DMS153 treated with DMSO at 0.1 percent for 48 hours (cell line): ENCODE data around the gene DNAJC30.
"Not testable (repeated sequence)": the region's sequence is repeated elsewhere in the genome, so short reads cannot be mapped to it uniquely, and the experiment has no call there.

Experiments used
- DNase-seq: peaks from one replicate; lab custom pipeline; 2025; ENCODE audit not compliant: unreplicated experiment; lab: John Stamatoyannopoulos, UW

Gene DNAJC30

DNA sequence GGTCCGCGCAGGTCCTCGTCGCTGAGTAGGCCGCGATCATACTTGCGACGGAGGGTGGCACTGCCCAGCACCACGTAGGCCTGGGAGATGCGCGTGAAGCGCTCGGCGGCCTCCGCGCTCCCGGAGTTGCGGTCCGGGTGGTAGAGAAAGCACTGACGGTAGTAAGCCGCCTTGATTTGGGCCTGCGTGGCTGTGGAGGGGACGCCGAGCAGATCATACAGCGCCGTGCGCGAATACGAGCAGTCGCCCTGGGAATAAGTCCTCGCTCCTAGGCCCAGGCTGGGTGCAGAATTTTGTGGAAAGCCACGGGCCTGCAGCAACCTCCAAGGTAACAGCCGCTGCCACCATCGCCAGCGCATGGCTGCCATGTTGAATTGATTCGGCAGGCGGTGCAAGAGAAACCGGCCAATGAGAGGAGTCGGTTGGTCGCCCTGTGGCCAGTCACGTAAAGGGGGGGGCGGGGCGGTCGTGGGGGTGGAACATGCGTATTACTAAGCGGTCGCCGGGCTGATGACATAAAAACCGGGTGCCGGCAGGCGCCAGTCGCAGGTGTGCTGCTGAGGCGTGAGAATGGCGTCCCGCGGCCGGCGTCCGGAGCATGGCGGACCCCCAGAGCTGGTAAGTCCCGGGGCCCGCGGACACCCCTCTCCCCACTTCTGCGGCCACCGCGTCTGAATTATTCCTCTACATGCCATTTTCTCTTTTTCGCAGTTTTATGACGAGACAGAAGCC, at the start of gene DNAJC30, which contains the start of gene BUD23:
Gene DNAJC30 (minus strand): TSS at position 398 of the 732 bp plus-strand sequence. CDS start 30 bp downstream, at position 368.
Gene BUD23 (plus strand): TSS at position 542 of the 732 bp plus-strand sequence. CDS start 29 bp downstream, at position 571.
- peak; percentile 77 for DNase-seq

DNA sequence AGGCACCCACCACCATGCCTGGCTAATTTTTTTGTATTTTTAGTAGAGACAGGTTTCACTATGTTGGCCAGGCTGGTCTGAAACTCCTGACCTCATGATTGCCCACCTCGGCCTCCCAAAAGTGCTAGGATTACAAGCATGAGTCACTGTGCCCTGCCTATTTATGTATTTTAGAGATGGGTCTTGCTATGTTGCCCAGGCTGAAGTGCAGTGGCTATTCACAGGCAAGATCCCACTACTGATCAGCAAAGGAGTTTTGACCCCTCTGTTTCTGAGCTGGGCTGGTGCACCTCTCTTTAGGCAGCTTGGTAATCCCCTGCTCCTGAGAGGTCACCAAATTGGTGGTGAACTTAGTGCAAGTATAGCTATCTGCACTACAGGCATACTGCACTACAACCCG, 49.1 kb upstream of the DNAJC30 start:
- no peak for DNase-seq

DNA sequence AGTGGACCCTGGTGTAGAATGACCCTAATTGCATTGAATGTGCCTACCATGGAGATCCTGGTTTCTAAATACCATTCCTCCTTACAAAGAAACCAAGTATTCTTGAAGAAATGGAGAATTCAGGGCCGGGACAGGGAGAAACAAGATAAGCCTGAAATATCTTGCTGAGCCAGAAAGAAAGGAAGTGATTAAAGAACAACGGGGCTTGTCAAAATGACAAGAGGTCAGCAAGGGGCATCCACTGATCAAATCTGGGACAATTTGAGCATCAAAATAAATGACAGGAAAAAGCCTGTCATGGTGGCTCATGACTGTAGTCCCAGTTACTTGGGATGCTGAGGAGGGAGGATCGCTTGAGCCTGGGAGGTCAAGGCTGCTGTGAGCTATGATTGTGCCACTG, 47.2 kb upstream of the DNAJC30 start:
- no peak for DNase-seq

DNA sequence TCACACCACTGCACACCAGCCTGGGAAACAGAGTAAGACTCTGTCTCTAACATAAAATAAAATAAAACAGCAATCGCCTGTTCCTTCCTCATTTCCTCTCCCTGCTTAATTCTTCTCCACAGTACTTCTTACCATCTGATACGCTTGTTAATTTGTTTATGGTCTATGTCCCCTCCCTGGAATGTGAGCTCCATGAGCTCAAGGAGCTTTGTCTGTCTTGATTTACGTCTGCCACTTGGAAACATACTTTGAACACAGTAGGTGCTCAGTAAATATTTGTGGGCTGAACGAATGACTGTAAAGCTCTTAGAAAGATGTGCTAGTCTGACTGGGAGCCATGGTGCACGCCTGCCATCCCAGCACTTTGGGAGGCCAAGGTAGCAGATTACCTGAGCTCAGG, 45.3 kb upstream of the DNAJC30 start:
- no peak for DNase-seq

DNA sequence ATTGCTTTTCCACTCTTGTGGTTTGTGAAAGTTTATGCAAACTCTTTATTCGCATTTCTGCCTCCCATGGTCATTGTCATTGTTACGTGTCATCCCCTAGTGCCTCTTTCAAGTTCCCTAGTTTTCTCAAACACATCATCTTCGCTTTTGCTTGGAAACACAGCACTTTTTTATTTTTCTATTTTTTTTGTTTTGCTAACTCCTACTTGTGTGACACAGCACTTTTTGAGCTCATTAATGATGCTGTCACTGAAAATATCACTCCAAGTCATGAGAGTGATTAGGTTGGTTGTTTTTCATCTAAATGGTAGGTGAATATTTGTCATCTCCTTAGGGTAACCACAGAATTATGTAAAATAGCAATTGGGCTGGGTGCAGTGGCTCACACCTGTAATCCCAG, 44.7 kb upstream of the DNAJC30 start:
- no peak for DNase-seq

DNA sequence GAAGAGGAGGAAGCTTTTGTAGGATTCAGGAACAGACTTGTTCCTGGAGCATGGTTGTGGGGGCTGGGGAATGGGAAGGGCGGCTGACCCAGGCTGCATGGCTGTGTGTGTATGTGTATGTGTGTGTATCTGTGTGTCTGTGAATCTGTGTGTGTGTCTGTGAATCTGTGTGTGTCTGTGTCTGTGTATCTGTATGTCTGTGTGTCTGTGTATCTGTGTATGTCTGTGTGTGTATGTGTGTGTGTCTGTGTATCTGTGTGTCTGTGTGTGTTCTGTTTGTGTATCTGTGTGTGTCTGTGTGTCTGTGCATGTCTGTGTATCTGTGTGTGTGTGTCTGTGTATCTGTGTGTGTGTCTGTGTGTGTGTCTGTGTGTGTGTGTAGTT, 42.8 kb upstream of the DNAJC30 start:
- DNase-seq: no peak

DNA sequence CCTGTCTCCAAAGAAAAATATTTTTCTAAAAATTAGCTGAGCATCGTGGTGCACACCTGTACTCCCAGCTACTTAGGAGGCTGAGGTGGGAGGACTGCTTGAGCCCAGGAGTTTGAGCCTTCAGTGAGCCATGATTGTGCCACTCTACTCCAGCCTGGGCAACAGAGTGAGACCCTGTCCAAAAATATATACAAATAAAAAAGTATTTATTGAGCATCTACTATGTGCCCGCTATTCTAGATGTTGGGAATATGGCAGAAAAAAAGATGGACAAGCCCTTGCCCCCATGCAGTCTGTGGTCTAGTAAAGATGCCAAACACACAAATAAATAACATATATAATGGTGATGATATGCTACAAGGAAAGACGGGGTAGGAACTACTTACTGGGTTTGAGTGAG, 40.6 kb upstream of the DNAJC30 start:
- no peak for DNase-seq

DNA sequence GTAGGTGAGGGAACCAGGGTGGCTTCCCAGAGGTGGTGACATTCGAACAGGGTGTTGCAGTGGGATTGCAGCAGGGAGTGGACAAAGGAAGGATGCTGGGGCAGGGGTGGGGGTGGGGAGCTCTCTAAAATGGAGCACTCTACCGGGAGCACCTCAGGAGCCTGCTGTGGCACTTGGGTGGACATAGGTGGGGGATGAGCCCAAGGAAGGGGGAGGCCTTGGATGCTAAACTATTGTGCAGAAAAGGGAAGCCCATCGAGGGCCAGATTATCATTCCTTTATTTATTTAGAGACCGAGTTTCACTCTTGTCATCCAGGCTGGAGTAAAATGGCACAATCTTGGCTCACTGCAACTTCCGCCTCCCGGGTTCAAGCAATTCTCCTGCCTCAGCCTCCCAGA, 39.5 kb upstream of the DNAJC30 start:
- no peak for DNase-seq

DNA sequence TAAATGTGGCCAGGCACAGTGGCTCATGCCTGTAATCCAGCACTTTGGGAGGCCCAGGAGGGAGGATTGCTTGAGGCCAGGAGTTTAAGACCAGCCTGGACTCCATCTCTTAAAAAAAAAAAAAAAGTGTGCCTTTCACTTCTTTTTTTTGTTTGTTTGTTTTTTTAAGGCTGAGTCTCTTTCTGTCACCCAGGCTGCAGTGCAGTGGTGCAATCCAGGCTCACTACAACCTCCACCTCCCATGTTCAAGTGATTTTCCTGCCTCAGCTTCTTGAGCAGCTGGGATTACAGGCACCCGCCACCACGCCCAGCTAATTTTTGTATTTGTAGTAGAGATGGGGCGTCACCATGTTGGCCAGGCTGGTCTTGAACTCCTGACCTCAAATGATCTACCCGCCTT, 38.9 kb upstream of the DNAJC30 start:
- DNase-seq: not testable (repeated sequence)

DNA sequence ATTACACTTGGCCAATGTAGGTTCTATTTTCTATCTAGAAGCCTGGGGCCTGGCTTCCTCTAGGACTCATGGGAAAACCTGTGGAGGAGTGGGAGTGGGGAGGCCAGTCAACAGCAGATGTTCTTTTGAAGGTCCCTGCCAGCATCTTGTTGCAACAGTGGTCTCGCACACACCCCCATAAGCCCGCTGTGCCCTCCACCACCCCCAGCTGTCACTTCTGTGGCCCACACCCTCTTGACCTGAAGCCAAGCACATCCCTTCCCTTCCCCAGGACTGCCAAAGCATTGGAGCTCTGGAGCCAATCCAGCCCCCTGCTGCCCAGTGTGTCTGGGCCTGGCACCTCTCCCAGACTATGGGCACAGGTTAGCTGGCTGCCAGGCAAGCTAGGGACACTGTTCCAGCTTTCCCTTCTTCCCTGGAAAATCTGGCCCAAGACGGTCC, 38.1 kb upstream of the DNAJC30 start:
- DNase-seq: no peak

DNA sequence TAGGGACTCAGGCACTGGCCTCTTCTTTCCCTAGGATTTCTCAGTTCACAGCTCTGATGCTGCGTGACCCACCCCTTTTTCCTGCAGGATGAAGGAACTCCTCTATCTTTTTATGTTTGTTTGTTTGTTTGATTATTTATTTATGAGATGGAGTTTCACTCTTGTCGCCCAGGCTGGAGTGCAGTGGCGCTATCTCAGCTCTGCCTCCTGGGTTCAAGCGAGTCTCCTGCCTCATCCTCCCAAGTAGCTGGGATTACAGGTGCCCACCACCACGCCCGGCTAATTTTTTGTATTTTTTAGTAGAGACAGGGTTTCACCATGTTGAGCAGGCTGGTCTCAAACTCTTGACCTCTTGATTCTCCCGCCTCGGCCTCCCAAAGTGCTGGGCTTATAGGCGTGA, 37.2 kb upstream of the DNAJC30 start:
- not testable (repeated sequence) for DNase-seq

DNA sequence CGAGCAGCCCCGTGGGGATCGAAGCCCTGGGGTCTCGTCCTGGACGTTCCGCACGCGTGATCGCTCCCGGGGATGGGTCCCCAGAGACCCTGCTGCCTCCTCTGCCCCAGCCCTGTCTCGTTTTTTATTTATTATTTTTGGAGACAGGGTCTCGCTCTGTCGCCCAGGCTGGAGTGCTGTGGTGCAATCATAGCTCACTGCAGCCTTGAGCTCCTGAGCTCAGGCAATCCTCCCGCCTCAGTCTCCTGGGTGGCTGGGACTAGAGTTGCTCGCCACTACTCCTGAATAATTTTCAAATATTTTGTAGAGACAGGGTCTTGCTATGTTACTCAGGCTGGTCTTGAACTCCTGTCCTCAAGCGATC, 36.5 kb upstream of the DNAJC30 start:
- no peak for DNase-seq

DNA sequence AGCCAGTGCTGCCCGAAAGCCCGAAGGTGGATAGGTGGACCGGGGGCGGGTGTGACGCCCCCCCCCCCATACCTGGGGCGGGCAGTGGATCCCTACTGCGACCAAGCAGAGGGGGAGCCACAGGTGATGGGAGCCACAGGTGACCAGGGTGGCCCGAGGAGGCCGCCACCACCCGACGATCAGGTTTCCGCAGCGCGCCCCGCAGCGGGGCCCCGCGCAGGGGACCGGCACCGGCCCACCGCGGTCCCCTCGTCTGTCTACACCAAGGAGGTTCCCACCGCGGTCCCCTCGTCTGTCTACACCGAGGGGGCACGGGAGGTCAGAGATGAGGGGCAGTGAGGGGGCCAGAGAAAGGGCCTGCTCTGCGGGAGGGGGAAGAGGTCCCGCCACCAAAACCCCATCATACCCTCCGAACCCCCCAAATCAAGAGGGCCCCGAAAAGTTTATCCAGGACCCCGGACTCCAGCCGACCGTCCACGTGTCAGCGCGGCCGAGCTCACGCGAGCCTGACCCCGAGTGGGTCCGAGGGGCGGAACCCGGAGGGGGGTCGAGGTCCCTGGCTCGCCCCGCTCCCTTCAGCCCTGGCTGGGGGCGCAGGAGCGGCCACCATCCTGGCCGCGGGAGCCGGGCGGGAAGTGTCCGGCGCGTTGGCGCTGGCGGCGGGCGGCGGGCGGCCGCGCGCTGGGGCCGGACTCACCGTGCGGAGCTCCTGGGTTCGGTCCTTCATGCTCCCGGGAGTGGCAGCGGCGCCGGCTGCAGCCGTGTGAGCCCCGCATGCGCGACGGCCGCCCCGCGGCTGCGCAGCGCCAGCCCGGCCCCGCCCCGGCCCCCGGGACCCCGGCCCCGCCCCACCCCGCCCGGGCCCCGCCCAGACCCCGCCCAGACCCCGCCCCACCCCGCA, 35.9 kb upstream of the DNAJC30 start, which contains the start of gene STX1A:
Gene STX1A (minus strand): TSS at position 765 of the 901 bp plus-strand sequence. CDS start 38 bp downstream, at position 727.
- DNase-seq: no peak

DNA sequence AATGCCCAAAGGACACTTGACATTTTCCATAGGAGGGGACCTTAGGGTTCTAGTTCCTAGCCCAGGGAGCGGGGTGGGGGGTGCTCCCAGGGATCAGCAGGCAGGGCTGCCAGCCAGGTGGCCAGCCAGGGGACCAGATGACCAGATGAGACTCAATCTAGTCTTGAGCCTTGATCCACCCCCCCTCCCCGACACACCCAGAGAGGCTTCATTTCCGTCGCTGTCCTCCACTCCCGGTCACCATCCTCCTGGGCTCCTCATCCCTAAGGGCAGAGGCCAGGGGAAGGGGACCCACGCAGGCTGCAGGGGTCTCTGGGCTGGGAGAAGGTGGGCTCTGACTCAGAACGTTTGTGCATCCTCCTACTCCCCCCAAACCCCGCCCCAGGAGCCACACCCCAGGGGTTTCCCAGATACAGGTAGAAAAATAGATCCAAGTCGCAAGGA, 35.2 kb upstream of the DNAJC30 start:
- no peak for DNase-seq

DNA sequence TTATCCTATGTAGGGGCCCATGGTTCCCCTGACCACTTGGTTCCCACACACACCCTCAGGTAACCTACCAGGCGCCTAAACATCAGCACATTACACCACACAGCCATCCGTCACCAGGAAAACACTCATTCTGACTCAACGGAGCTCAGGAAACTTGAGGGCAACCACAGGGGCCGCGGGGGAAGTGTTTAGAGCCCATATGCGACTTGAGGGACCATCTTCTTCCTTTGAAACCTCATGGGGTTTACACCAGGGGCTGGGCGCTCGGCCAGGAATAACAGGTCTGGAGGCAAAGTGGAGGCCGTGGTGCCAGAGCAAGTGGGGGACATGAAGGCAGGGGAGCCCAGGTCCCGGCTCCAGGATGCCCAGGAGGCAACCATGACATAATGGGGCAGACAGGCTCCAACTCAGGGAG, 34.7 kb upstream of the DNAJC30 start:
- no peak for DNase-seq

DNA sequence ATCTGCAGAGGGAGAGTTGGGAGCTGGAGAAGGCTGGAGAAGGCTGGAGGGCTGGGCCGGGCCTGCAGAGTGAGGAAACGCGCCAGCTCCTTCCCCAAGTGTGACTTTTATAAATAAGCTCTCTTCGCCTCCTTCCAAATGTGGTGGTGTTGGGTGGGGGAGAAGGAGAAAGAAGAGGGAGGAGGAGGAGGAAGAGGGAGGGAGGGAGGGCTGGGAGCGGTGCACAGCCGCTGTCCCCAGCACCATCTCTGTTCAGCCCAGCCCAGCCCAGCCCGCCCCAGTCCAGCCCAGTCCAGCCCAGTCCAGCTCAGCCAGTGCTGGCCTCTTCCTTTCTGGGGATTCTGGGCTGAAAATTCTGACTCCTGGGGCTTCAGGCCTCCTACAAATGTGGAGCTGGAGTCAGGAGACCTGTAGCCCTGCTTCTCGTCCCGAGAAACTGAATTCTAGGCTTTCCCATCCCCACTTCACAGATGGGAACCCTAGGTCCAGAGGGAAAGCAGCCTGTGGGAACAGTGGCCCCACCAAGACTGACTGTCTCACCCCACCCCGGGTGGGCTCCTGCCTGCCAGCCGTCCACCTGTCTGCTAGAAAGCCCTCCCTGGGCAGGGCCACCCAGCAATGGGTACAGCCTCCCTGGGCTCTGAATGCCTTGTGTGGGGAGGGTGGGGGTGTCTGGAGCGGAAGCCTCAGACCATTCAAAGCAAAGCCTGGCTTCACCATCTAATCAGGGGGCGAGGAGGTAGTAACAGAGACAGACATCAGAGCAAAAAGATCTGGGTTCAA, 34.0 kb upstream of the DNAJC30 start:
- DNase-seq: no peak

DNA sequence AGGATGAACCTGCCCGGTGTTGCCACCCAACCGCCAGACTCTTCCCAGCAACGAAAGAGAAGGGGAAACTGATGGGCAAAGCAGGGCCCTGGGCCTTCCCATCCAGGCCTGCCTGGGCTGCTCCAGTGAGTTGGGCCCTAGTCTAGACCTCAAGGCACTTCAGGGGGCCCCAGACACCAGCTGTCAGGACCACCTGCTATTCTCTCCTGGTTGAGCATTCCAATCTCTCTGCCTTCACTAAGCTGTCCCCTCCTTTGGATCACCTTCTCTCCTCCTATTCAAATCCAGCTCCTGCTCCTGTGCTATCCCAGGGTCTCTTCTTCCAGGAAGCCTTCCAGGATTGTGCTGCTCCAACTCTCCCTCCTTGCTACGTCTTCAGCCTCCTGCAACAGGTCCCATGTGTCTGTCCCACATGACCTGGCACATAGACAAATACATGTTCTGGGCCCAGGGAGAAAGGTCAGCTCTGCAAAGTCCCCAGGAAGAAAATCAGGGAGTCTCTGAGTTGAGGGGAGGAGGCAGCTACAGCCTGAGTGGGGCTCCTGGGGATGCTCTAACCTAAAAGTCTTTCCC, 33.2 kb upstream of the DNAJC30 start:
- DNase-seq: no peak

DNA sequence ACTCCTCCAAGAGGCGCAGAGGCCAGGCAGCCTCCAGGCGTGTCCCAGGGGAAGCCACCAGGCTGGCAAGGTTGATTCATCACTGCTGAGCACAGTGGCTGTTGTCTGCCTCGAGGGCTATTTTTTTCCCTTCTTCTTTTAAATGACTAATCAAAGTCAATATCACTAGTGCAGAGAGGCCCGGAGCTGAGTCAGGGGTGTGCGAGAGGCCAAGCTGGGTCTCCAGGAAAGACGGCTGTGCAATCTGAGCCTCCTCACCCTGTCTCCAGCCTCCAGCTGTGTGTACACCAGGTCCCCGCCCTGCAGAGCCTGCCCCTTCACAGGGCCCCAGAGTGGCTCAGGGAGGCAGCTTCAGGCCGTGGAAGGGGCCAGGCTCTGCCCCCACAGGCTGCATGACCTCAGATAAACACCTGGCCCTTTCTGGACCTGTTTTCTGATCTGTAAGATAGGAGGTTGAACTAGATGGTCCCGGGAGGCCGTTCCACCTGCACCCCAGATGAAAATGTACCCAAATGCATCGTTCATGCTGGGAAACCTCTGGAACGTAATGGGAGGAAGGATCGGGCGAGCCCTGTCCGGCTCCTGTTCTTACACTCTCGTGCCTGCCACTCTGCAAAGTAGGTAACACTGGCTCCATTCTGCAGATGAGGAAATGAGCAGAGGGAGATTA, 32.5 kb upstream of the DNAJC30 start:
- peak; percentile 69 for DNase-seq

DNA sequence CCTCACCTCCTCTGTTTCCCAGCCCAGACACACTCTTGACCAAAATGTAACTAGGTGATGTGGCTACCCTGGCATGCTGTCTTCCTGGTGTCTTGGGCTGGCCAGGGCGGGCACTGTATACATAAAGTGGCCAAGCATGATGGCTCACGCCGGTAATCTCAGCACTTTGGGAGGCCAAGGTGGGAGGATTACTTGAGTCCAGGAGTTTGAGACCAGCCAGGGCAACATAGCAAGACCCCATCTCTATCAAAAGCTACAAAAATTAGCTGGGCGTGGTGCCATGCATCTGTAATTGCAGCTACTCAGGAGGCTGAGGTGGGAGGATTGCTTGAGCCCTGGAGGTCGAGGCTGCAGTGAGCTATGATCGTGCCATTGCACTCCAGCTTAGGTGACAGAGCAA, 30.1 kb upstream of the DNAJC30 start:
- not testable (repeated sequence) for DNase-seq

DNA sequence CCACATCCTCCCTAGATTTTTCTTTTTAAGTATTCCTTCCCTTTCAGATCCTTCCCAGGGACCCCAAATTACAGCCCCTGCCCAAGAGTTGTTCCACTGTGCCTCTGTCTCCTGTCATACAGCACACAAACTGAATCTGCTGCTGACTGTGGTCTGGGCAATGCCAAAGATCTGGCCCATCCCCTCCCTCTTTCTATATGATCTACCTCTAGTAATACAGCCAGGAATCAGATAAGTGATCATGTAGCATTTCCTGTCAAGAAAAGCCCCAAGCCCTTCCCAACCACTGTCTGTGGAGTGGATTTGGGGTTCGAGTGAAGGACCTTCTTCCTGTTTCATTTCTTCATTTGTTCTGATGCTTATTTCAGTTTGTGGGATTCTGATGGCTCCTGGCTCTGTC, 29.5 kb upstream of the DNAJC30 start:
- no peak for DNase-seq
